ENCODE results near the gene RPP14. TPM values are rescaled to one million over a fixed set of nuclear protein-coding genes. Genes with fewer than 3 reads are reported as not detected.

Gene RPP14
- total and polyA plus RNA-seq, 4 donors: 5.8 to 13.8 (median 10.4) TPM

GRCh38 chr3:58323529-58324390 is 17.7 kb downstream of the RPP14 start:
- Histone ChIP-seq H3K27me3 (ENCODE audit: control insufficient read depth in 1 of 2, insufficient read depth in 2 of 2, low read length in 1 of 2) (no peaks in the 10 kb centered on the region), H3K36me3 (ENCODE audit: control insufficient read depth in 1 of 2, insufficient read depth in 2 of 2, low read length in 1 of 2) (peaks cover 0 to 3% of the 10 kb centered on the region in 2 donors), H3K9me3 (ENCODE audit: control insufficient read depth, low read length) (no peaks in the 10 kb centered on the region), H3K27ac (ENCODE audit: low read depth in 1 of 2, low read length in 2 of 2) (no peak overlapping the region), H3K4me1 (ENCODE audit: control insufficient read depth in 1 of 2, insufficient read depth in 2 of 2, low read length in 2 of 2) (no peaks in the 10 kb centered on the region), H3K4me3 (ENCODE audit: low read length in 2 of 2) (no peak overlapping the region)
- WGBS, 2 donors: 82 to 85% methylated on average over 3 of the region's 3 CpGs
- DNase-seq: no peak
- no peak for ATAC-seq (ENCODE audit: low FRiP score)
- intact Hi-C loops (cut with DNase I): loop anchor here (5.0 kb wide), 2 partner anchors 94 to 209 kb away; no protein-coding TSS in a partner anchor

- Histone ChIP-seq H3K9me3 (ENCODE audit: control insufficient read depth, low read length) (no peaks in the 10 kb centered on the region), H3K4me3 (ENCODE audit: low read length in 2 of 2) (no peak overlapping the region), H3K36me3 (ENCODE audit: control insufficient read depth in 1 of 2, insufficient read depth in 2 of 2, low read length in 1 of 2) (no peaks in the 10 kb centered on the region), H3K4me1 (ENCODE audit: control insufficient read depth in 1 of 2, insufficient read depth in 2 of 2, low read length in 2 of 2) (no peaks in the 10 kb centered on the region), H3K27ac (ENCODE audit: low read depth in 1 of 2, low read length in 2 of 2) (no peak overlapping the region), H3K27me3 (ENCODE audit: control insufficient read depth in 1 of 2, insufficient read depth in 2 of 2, low read length in 1 of 2) (no peaks in the 10 kb centered on the region)
- 71 to 74% methylated on average over 7 of the region's 7 CpGs for WGBS, 2 donors
- DNase-seq (no peak), ATAC-seq (ENCODE audit: low FRiP score) (no peak)
- intact Hi-C loops (cut with DNase I): loop anchor here (5.0 kb wide), 2 partner anchors 93 to 208 kb away; no protein-coding TSS in a partner anchor
Observed at GRCh38 chr3:58324391-58325390, 18.6 kb downstream of the RPP14 start.

DNA sequence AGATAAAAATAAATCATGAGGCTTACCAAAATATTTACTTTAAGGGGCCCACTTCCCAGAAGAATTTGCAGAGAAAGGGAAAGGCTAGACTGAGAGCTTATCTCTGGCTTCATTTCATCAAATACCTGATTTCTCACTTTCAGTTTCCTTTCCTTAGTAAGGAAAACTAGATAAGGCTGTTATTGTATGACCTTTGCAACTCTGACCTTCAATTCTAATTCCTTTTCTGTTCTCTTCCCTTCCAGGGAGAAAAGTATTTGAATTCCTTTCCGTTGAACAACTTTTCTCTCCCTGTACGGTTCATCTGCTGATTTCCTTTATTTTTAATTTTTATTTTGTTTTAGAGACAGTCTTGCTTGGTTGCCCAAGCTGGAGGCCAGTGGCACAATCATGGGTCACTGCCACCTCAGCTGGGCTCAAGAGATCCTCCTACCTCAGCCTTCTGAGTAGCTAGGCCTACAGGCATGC is 19.5 kb downstream of the RPP14 start:
- no peak overlapping the region for H3K4me3 ChIP-seq (ENCODE audit: low read length in 2 of 2)
- no peaks in the 10 kb centered on the region for H3K36me3 ChIP-seq (ENCODE audit: control insufficient read depth in 1 of 2, insufficient read depth in 2 of 2, low read length in 1 of 2)
- 39 to 40% methylated on average over 2 of the region's 2 CpGs for whole genome bisulfite sequencing, 2 donors
- no peaks in the 10 kb centered on the region for H3K4me1 ChIP-seq (ENCODE audit: control insufficient read depth in 1 of 2, insufficient read depth in 2 of 2, low read length in 2 of 2)
- DNase-seq: no peak
- no peaks in the 10 kb centered on the region for H3K9me3 ChIP-seq (ENCODE audit: control insufficient read depth, low read length)
- no peak for ATAC-seq (ENCODE audit: low FRiP score)
- H3K27ac ChIP-seq (ENCODE audit: low read depth in 1 of 2, low read length in 2 of 2): no peak overlapping the region
- no peaks in the 10 kb centered on the region for H3K27me3 ChIP-seq (ENCODE audit: control insufficient read depth in 1 of 2, insufficient read depth in 2 of 2, low read length in 1 of 2)
- intact Hi-C loops (cut with DNase I): no loop called here

GRCh38 chr3:58326267-58326900 is 20.3 kb downstream of the RPP14 start:
- H3K4me1 ChIP-seq (ENCODE audit: control insufficient read depth in 1 of 2, insufficient read depth in 2 of 2, low read length in 2 of 2): no peaks in the 10 kb centered on the region
- no peaks in the 10 kb centered on the region for H3K27me3 ChIP-seq (ENCODE audit: control insufficient read depth in 1 of 2, insufficient read depth in 2 of 2, low read length in 1 of 2)
- intact Hi-C loops (cut with DNase I): no loop called here
- no peak for DNase-seq
- H3K9me3 ChIP-seq (ENCODE audit: control insufficient read depth, low read length): no peaks in the 10 kb centered on the region
- WGBS, 2 donors: 94 to 97% methylated on average over 8 of the region's 8 CpGs
- H3K27ac ChIP-seq (ENCODE audit: low read depth in 1 of 2, low read length in 2 of 2): no peak overlapping the region
- no peak overlapping the region for H3K4me3 ChIP-seq (ENCODE audit: low read length in 2 of 2)
- H3K36me3 ChIP-seq (ENCODE audit: control insufficient read depth in 1 of 2, insufficient read depth in 2 of 2, low read length in 1 of 2): no peaks in the 10 kb centered on the region
- no peak for ATAC-seq (ENCODE audit: low FRiP score)

DNA sequence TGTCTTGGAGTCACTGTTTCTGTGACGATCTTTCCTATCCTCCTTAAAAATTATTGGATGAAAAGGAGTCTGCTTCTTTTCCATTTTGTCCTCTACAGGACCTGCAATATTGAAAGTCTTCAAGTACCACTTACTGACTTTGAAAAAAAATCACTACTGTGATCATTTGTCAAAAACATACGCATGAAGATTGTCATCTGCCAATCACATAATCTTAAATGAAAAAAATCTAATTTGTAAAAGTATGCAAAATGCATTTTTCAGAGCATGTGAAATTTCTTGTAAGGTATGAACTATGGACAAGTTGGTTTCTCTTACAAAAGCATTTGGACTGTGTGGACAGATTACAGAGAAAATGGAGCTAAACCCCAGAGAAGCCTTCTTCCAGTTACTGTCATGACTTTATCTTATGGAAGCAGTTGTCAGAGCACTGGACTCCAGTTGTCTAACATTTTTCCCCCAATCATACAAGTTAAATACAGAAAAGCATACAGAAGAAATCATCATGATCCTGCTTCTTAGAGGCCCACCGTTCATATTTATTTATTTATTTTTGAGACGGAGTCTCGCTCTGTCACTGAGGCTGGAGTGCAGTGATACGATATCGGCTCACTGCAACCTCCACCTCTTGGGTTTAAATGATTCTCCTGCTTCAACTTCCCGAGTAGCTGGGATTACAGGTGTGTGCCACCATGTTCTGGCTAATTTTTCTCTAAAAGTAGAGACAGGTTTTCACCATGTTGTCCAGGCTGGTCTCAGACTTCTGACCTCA is 23.3 kb downstream of the RPP14 start:
- intact Hi-C loops (cut with DNase I): no loop called here
- 83 to 90% methylated on average over 8 of the region's 8 CpGs for WGBS, 2 donors
- H3K4me1 ChIP-seq (ENCODE audit: control insufficient read depth in 1 of 2, insufficient read depth in 2 of 2, low read length in 2 of 2): no peaks in the 10 kb centered on the region
- ATAC-seq (ENCODE audit: low FRiP score): no peak
- no peaks in the 10 kb centered on the region for H3K9me3 ChIP-seq (ENCODE audit: control insufficient read depth, low read length)
- no peak for DNase-seq
- H3K4me3 ChIP-seq (ENCODE audit: low read length in 2 of 2): no peak overlapping the region
- H3K36me3 ChIP-seq (ENCODE audit: control insufficient read depth in 1 of 2, insufficient read depth in 2 of 2, low read length in 1 of 2): no peaks in the 10 kb centered on the region
- no peak overlapping the region for H3K27ac ChIP-seq (ENCODE audit: low read depth in 1 of 2, low read length in 2 of 2)
- H3K27me3 ChIP-seq (ENCODE audit: control insufficient read depth in 1 of 2, insufficient read depth in 2 of 2, low read length in 1 of 2): no peaks in the 10 kb centered on the region

DNA sequence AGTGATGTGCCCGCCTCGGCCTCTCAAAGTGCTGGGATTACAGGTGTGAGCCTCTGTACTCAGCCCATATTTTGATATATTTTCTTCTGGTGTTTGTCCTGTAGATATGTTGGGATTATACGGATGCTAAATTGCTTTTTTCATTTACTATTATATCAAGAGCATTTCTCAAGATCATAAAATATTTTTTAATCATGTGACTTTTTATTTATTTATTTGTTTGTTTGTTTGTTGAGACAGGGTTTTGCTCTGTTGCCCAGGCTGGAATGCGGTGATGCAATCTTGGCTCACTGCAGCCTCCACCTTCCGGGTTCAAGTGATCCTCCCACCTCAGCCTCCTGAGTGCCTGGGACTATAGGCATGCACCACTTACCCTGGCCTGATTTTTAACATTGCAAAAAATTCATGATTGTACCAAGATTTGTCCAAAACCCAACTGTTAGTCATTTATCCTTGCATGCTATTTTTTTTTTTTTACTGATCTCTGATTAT is 23.9 kb downstream of the RPP14 start:
- intact Hi-C loops (cut with DNase I): loop anchor here (5.0 kb wide), 2 partner anchors 82 to 87 kb away; no protein-coding TSS in a partner anchor
- Histone ChIP-seq H3K4me3 (ENCODE audit: low read length in 2 of 2) (no peak overlapping the region), H3K27ac (ENCODE audit: low read depth in 1 of 2, low read length in 2 of 2) (no peak overlapping the region), H3K36me3 (ENCODE audit: control insufficient read depth in 1 of 2, insufficient read depth in 2 of 2, low read length in 1 of 2) (no peaks in the 10 kb centered on the region), H3K9me3 (ENCODE audit: control insufficient read depth, low read length) (no peaks in the 10 kb centered on the region), H3K4me1 (ENCODE audit: control insufficient read depth in 1 of 2, insufficient read depth in 2 of 2, low read length in 2 of 2) (no peaks in the 10 kb centered on the region), H3K27me3 (ENCODE audit: control insufficient read depth in 1 of 2, insufficient read depth in 2 of 2, low read length in 1 of 2) (no peaks in the 10 kb centered on the region)
- DNase-seq: no peak
- WGBS, 2 donors: 94 to 95% methylated on average over 5 of the region's 5 CpGs
- no peak for ATAC-seq (ENCODE audit: low FRiP score)

DNA sequence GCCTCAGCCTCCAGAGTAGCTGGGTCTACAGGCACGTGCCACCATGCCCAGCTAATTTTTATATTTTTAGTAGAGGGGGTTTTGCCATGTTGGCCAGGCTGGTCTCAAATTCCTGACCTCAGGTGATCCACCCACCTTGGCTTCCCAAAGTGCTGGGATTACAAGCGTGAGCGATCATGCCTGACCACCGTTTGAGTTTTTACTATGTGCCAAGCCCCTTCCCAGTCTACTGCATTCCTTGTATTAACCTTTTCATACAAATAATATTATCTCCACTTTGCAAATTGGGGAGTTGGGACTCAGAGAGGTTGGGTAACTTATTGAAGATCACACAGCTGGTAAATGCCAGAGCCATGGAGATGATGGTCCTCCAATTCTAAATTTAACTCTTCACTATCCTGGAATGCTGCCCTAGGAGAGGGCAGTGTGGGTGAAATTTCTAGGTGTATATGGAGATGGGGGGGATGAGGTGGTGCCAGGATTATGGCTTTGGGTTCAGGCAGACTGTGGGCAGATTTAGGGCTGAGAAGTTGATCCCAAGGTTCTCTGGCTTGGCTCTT is 25.6 kb downstream of the RPP14 start:
- H3K27ac ChIP-seq (ENCODE audit: low read depth in 1 of 2, low read length in 2 of 2): no peak overlapping the region
- H3K4me3 ChIP-seq (ENCODE audit: low read length in 2 of 2): no peak overlapping the region
- DNase-seq (no peak), ATAC-seq (ENCODE audit: low FRiP score) (no peak)
- H3K4me1 ChIP-seq (ENCODE audit: control insufficient read depth in 1 of 2, insufficient read depth in 2 of 2, low read length in 2 of 2): peaks cover 0 to 7% of the 10 kb centered on the region in 2 donors
- intact Hi-C loops (cut with DNase I): loop anchor here (2.0 to 5.0 kb wide), 4 partner anchors 81 to 163 kb away; partner anchors contain the start of gene KCTD6 (in 1 of the 2)
- H3K9me3 ChIP-seq (ENCODE audit: control insufficient read depth, low read length): no peaks in the 10 kb centered on the region
- H3K36me3 ChIP-seq (ENCODE audit: control insufficient read depth in 1 of 2, insufficient read depth in 2 of 2, low read length in 1 of 2): no peaks in the 10 kb centered on the region
- WGBS, 2 donors: 56 to 58% methylated on average over 4 of the region's 4 CpGs
- no peaks in the 10 kb centered on the region for H3K27me3 ChIP-seq (ENCODE audit: control insufficient read depth in 1 of 2, insufficient read depth in 2 of 2, low read length in 1 of 2)

All from aorta (tissue), 5 donors.